AG20443 (cell line): ENCODE measurements around the gene MEI1.

Experiments used
- DNase-seq: peaks from one replicate; pipeline ENCODE4 v3.0.0; 2012; ENCODE audit warnings: low spot score, mixed read lengths

The MEI1 gene

DNA sequence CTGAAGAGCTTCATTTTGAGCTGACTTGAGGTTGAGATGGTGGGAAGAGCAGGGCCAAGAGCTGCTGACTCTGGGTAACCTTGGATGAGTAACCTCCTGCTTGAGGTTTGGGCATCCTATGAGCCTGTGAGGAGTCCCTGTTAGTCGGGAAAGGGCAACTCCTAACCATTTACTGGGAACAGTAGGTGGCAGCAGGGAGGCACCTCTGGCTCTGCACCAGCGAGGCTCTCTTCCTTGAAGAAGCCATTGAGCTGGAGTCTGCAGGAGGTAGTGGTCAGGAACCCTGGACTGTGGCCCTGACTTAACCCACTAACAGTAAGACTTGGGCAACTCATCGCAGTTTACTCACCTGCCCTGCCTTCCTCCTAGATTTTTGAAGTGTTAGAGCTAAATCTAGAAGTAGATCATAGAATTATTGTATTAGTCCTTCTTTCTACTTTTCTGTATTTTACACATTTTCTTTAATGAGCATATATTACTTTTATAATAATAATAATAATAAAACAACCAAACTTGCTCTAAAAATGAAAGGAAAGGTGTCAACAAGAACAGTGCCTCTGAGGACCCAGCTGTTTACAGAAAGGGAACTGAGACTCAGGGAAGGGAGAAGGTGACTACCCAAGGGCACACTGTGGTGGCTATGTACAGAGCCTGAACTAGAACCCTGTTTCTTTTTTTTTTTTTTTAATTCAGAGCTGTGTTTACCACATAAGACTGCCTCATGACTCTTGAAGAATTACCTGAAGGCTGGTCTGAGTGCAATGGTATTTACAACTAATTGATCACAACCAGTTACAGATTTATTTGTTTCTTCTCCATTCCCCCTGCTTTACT, 47.5 kb downstream of the MEI1 start:
- peak; percentile 90 for DNase-seq

- no peak for DNase-seq
These were observed 53.0 kb downstream of the MEI1 start for GRCh38 chr22:41752011-41752970.

GRCh38 chr22:41753984-41754383, 54.7 kb downstream of the MEI1 start:
- no peak for DNase-seq

DNA sequence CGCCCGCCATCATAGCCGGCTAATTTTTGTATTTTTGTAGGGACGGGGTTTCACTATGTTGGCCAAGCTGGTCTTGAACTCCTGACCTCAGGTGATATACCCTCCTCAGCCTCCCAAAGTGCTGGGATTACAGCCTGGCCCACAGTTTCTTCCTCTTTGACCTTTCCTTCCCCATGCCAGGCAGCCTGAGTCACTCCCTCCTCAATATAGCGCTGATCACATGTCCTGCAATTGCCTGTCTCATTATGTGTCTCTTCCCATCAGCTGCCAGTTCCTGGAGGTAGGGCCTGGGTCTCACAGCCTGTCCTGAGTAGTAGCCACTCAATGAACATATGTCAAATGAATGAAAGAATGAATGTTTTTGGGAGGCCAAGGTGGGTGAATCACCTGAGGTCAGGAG, 58.2 kb downstream of the MEI1 start:
- DNase-seq = no peak

DNA sequence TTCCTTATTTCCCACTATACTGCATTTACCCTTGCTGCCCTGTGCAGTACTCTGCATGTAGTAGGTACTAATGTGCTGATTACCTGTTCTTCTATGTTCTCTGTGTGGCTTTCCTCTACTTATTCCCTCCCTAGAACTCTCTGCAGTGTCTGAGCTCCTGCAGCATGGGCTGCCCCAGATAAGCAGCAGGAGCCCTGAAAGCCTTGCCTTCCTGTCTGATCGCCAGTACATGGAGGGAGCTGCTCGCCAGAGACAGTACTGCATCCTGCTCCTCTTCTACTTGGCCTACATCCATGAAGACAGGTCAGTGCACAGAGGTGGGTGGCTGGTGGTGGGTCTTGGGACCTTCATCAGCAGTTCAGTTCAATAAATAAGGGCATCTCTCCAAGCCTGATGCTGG, 58.9 kb downstream of the MEI1 start:
- no peak for DNase-seq

DNA sequence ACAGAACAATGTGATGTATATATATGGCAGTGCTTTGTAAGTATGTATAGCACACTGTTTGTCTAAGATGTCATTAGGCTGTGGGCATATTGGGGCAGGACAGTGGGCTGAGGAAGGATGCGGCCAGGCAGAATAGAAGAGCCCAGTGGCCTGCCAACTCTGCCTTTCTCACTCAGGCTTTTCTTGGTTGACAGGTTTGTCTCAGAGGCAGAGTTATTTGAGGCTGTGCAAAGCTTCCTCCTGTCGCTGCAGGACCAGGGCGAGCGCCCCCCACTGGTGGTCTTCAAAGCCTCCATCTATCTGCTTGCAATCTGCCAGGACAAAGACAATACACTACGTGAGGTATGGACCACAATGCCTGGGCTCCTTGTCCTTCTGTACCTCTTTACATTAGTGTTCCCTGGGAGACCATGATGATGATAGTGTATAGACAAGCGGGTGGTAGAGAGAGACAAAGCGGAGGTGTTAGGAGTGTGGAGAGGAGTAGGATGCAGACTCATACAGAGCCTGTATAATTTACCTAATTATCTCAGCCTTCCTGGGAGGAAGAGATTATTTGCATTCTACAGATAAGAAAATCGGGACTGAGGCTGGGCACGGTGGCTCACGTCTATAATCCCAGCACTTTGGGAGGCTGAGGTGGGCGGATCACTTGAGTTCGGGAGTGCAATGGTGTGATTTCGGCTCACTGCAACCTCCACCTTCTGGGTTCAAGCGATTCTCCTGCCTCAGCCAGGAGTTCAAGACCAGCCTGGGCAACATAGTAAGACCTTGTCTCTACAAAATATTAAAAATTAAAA, 63.9 kb downstream of the MEI1 start:
- no peak for DNase-seq

- DNase-seq = no peak
These were observed 67.2 kb downstream of the MEI1 start for GRCh38 chr22:41766476-41766875.

DNA sequence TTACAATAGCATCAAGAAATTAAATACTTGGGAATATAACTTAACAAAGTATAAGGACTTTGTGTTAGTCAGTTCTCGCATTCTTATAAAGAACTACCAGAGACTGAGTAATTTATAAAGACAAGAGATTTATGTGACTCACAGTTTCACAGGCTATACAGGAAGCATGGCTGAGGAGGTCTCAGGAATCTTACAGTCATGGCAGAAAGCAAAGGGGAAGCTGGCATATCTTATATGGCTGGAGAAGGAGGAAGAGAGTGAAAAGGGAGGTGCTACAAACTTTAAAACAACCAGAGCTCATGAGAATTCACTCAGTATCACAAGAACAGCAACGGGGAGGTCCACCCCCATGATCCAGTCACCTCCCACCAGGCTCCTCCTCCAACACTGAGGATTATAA, 69.1 kb downstream of the MEI1 start:
- no peak for DNase-seq

GRCh38 chr22:41770715-41771468, 71.6 kb downstream of the MEI1 start:
- peak; percentile 43 for DNase-seq

DNA sequence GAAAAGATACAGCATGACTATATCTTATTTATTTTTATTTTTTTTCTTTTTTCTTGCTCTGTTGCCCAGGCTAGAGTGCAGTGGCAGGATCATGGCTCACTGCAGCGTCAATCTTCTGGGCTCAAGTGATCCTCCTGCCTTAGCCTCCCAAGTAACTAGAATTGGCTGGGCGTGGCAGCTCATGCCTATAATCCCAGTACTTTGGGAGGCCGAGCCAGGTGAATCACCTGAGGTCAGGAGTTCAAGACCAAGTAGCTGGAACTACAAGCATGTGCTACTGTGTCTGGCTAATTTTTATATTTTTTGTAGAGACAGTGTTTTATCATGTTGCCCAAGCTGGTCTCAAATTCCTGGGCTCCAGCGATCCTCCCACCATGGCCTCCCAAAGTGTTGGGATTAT, 72.9 kb downstream of the MEI1 start:
- DNase-seq = no peak

- DNase-seq = no peak
These were observed 73.3 kb downstream of the MEI1 start for GRCh38 chr22:41772645-41773044.

GRCh38 chr22:41775338-41775737, 76.0 kb downstream of the MEI1 start:
- no peak for DNase-seq

GRCh38 chr22:41775976-41776375, 76.7 kb downstream of the MEI1 start:
- no peak for DNase-seq

DNA sequence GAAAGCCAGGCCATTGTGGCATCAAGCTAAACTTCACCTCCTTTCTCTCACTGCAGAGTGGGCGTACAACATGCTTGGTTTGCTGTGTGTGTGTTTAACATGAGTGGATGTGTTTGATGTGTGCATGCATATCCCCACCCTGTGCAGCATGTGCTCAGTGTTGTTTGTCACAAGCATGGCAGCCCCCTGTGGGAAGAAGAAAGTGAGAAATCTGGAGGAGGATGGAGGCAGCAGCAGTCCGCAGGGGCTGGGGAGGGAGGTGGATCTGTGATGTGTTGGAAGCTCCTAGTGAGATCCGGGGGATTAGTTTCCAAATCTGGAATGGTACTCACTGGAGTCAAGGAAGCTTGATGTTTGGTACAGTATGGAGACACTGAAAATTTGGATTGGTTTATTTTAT, 77.1 kb downstream of the MEI1 start:
- no peak for DNase-seq

- DNase-seq = no peak
These were observed 78.6 kb downstream of the MEI1 start for GRCh38 chr22:41777749-41778425.

DNA sequence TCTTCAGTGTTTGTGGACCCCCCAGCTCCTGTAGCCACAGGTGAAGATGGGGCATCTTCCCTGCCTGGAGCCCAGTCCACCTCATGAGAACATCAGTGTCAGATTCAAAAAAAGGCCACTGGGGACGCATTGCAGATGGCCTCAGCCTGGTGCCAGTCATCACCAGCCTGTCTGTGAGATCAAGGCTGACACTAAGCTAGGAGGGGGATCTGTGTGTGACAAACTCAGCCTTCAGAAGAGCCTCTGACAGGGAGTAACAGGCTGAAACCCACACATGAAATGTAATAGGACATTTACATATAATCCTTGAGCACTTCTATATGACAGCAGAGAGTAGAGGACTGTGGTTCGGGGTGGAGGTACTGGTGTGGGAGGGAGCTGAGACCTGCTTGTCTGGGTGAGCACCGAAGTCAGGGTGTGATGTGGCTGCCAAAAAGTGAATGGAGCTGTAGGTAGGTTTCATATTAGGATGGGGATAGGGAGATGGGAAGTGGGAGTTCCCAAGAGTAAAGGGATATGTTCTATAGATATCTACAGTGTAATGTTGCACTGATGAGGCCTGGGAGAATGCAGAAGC, 80.7 kb downstream of the MEI1 start:
- DNase-seq = no peak

DNA sequence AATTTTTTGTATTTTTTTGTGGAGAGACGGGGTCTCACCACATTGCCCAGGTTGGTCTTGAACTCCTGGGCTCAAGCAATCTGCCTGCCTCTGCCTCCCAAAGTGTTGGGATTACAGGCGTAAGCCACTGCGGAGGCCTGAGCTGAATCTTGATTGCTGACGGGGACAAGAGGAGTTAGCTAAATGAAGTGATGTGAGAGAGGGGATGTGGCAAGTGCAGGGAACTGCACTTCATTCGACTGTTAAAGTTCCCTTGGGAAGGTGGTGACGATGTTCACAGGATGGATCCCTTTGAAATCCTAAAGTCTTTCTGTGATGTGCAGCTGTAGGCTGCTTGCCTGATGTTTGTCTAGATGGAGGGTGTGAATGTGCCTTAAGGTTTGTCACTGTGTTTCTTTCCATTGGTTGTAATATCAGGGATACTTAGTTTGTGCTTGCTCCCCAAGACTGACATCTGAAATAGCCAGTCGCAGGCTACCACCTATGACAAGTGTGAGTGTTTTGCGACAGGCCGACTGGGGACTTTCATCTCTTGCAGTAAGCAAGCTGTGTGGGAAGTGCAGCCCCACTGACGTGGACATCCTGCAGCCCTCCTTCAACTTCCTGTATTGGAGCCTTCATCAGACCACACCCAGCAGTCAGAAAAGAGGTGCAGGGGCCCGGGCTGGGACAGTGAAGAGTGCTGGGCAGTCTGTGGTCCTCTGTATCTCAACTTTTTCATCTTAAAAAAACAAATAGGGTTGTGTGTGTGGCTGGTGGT, 81.6 kb downstream of the MEI1 start:
- DNase-seq = peak; percentile 57

DNA sequence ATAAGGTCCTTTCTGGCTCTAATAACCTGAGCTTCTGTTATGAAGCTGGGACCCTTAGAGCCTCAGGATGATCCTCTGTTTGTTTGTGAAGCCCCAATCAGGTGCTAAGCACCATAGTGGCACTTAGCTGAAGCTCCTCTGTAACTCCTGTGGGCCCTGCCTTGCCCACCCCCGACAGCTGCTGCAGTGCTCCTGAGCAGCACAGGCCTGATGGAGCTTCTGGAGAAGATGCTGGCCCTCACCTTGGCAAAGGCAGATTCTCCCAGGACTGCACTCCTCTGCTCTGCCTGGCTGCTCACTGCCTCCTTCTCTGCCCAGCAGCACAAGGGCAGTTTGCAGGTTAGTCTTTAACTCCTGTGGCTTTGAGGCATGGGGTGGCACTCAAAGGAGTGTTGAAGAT, 82.2 kb downstream of the MEI1 start:
- no peak for DNase-seq

- no peak for DNase-seq
These were observed 83.0 kb downstream of the MEI1 start for GRCh38 chr22:41782316-41782715.

DNA sequence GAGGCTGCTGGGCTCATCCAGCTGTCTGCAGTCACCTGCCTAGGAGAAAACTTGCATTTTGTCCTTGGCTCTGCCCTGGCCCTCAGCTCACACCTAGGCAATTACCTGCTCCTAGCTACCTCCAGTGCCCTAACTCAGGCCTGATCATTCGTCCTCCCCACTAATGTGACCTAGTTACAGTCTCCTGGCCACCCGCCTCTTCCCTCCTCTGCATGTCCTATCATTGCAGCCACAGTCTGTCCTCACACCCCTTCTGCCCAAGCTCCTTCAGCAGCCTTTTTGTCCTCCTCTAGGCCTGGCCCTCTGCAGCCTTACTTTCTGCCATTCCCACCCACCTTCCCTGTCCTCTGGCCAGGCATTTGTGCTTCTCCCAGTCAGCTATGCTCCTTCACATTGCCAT, 83.4 kb downstream of the MEI1 start:
- DNase-seq = no peak
